K562 (cell line): Measurements from ENCODE around the gene SLC9A3.

Source experiments
- CBFB ChIP-seq: sonication (generic); formaldehyde crosslinking; IDR thresholded peaks from 2 replicates; pipeline ENCODE4 v1.4.0; 2020; ENCODE audit warnings: mild to moderate bottlenecking, missing genetic modification reagents
- FOSL1 ChIP-seq: fragments of 200-800 bp; sonication (Bioruptor generic); conservative IDR thresholded peaks from 2 replicates; pipeline ENCODE4 v1.6.1; 2016; ENCODE audit warnings: missing genetic modification characterization, missing compliant biosample characterization
- ILF3 ChIP-seq: fragments of 450-650 bp; IDR thresholded peaks from 2 replicates; pipeline ENCODE4 v1.6.1; 2018; ENCODE audit warnings: antibody characterized with exemption, mild to moderate bottlenecking, moderate library complexity, borderline replicate concordance
- NFE2L1 ChIP-seq: fragments of 450-650 bp; IDR thresholded peaks from 2 replicates; pipeline ENCODE4 v1.6.1; 2016; ENCODE audit warnings: missing genetic modification characterization, low read depth, mild to moderate bottlenecking, missing compliant biosample characterization, moderate library complexity, borderline replicate concordance
- POLR2AphosphoS5 ChIP-seq: IDR thresholded peaks from 2 replicates; pipeline ENCODE4 v1.6.1; 2011; ENCODE audit warnings: mild to moderate bottlenecking, low read depth, low read length, moderate library complexity; ENCODE audit not compliant: control insufficient read depth, insufficient read depth
- SMAD4 ChIP-seq: fragments of 250-450 bp; sonication (Bioruptor Pico); conservative IDR thresholded peaks from 2 replicates; pipeline ENCODE4 v1.8.0; 2021; ENCODE audit warnings: inconsistent platforms, mild to moderate bottlenecking, moderate library complexity
- SREBF1 ChIP-seq: fragments of 150-350 bp; IDR thresholded peaks from 2 replicates; pipeline ENCODE4 v1.6.1; 2014; ENCODE audit warnings: antibody characterized with exemption, low read depth, low read length, borderline replicate concordance
- SRF ChIP-seq, 2 experiments: fragments of 250-450, 450-650 bp in 1 of 2; sonication (Bioruptor Pico) in 1 of 2; sonication (generic) in 1 of 2; formaldehyde crosslinking; IDR thresholded peaks; 2 replicates each; pipeline versions ENCODE4 v1.5.0 to v1.5.1; 2020 to 2022; ENCODE audit warnings: mild to moderate bottlenecking in 1 of 2, missing genetic modification reagents in 1 of 2
- STAT6 ChIP-seq: sonication (generic); formaldehyde crosslinking; IDR thresholded peaks from 2 replicates; pipeline ENCODE4 v1.8.1; 2023; ENCODE audit warnings: mild to moderate bottlenecking, missing genetic modification reagents
- ZFP36 ChIP-seq: fragments of 150-350 bp; IDR thresholded peaks from 2 replicates; pipeline ENCODE4 v1.6.1; 2018; ENCODE audit warnings: low read length, low read depth; ENCODE audit not compliant: partially characterized antibody
- ZFX ChIP-seq: sonication (generic); formaldehyde crosslinking; IDR thresholded peaks from 2 replicates; pipeline ENCODE4 v1.8.0; 2022; ENCODE audit warnings: mild to moderate bottlenecking, missing genetic modification reagents, moderate library complexity
- ZNF280A ChIP-seq: fragments of 450-650 bp; IDR thresholded peaks from 2 replicates; pipeline ENCODE4 v1.6.1; 2018; ENCODE audit warnings: mild to moderate bottlenecking, low read depth; ENCODE audit not compliant: partially characterized antibody

- TF ChIP-seq SRF (CRISPR knock-in tag; IDR thresholded peaks at IDR 0.05): no peak
- no peak for TF ChIP-seq ZFP36
- no peak for TF ChIP-seq ZNF280A
- no peak for TF ChIP-seq SMAD4 (CRISPR knock-in tag)
- TF ChIP-seq SREBF1: no peak
- TF ChIP-seq CBFB (CRISPR knock-in tag): no peak
- no peak for TF ChIP-seq STAT6
- no peak for TF ChIP-seq ZFX (CRISPR knock-in tag)
- no peak for TF ChIP-seq POLR2AphosphoS5
- no peak for TF ChIP-seq FOSL1
- no peak for TF ChIP-seq ILF3
- TF ChIP-seq NFE2L1: no peak
Observed at GRCh38 chr5:509611-510185, 14.6 kb downstream of the SLC9A3 start.
